Heart right ventricle (tissue), 16 donors: ENCODE results near the gene CDC27. TPM values are rescaled to one million over a fixed set of nuclear protein-coding genes. Genes with fewer than 3 reads are reported as not detected.

Experiments
- ATAC-seq, 8 donors: fragments of 200-7000 bp; cut with Tn5 transposase; one replicate each; pipeline ENCODE4 v1.9.1; 2020; ENCODE audit warnings: mild to moderate bottlenecking in 8 of 8, moderate library complexity in 8 of 8, moderate number of reproducible peaks in 1 of 8
- DNase-seq, 2 donors: peaks; one replicate each; pipeline ENCODE4 v3.0.0-alpha.2; 2020
- H3K27ac ChIP-seq, 10 donors: fragments of 200-600 bp; sonication (generic) in 2 of 10; one replicate each; pipeline versions ENCODE4 v1.5.0 to v1.8.0; 2020 to 2022; ENCODE audit warnings: mild to moderate bottlenecking in 3 of 10
- H3K27me3 ChIP-seq, 7 donors: fragments of 200-600 bp; one replicate each; pipeline ENCODE4 v1.8.0; 2021 to 2022; ENCODE audit warnings: mild to moderate bottlenecking in 2 of 7
- H3K36me3 ChIP-seq, 9 donors: fragments of 200-600 bp; sonication (generic) in 1 of 9; one replicate each; pipeline versions ENCODE4 v1.5.0 to v1.8.0; 2020 to 2022; ENCODE audit warnings: mild to moderate bottlenecking in 2 of 9
- H3K4me1 ChIP-seq, 9 donors: fragments of 200-600 bp; sonication (generic) in 1 of 9; one replicate each; pipeline versions ENCODE4 v1.5.0 to v1.8.0; 2020 to 2022; ENCODE audit warnings: mild to moderate bottlenecking in 4 of 9
- H3K4me3 ChIP-seq, 10 donors: fragments of 200-600 bp; sonication (generic) in 2 of 10; one replicate each; pipeline versions ENCODE4 v1.5.0 to v1.8.0; 2020 to 2022; ENCODE audit warnings: mild to moderate bottlenecking in 7 of 10, moderate library complexity in 2 of 10
- H3K9me3 ChIP-seq, 11 donors: fragments of 200-600 bp in 10 of 11; sonication (generic) in 2 of 11; one replicate each; pipeline versions ENCODE4 v1.5.0 to v1.8.0; 2013 to 2022; ENCODE audit warnings: mild to moderate bottlenecking in 2 of 11, control low read depth in 1 of 11, moderate library complexity in 1 of 11
- CTCF ChIP-seq, 9 donors: fragments of 200-600 bp; sonication (generic) in 2 of 9; IDR thresholded peaks; one replicate each; pipeline versions ENCODE4 v1.5.0 to v1.8.0; 2021 to 2022; ENCODE audit warnings: antibody characterized with exemption in 9 of 9, mild to moderate bottlenecking in 5 of 9, moderate library complexity in 1 of 9
- WGBS, 2 donors: extraction: QIAGEN DNeasy Blood & Tissue Kit; methylation state at CpG; one replicate each; pipeline ENCODE4 v1.1.7; 2013; ENCODE audit warnings: inconsistent platforms in 1 of 2; 5-methylcytosine and 5-hydroxymethylcytosine counted together
- intact Hi-C, 10 donors: fragments of 100-400 bp; cut with DNase I; formaldehyde crosslinking; loops; one replicate each; pipeline versions ENCODE4 v1.11.1 to v1.14.2; 2022
- polyA plus RNA-seq, 2 donors: library from polyadenylated mRNA; stranded (reverse); fragments of 200-250 nt; gene quantifications; one replicate each; pipeline ENCODE4 v1.2.3, GENCODE V29; 2013
- total RNA-seq, 10 donors: library from RNA; stranded (reverse); fragmentation: NEBNext Ultra II Directional in 3 of 10; extraction: Animal tissue kit (Norgen Biotek cat#: 25700) in 3 of 10; gene quantifications; one replicate each; pipeline versions ENCODE4 v1.2.1 to v1.2.4, GENCODE V29; 2021 to 2023
- donor health status: Arrhythmogenic right ventricular cardiomyopathy.
- donor health status: ischemic (EF 13 %, LVEDD 7.1; RV severe dilation, severe dysfunction).
- donor health status: healthy with polysubstance abuse.
- donor health status: DM: no; HTN: yes; CAD: no.
- donor health status: DM: no; HTN: no; CAD: no.
- donor health status: ischemic (EF 25% LVEDD 6.9; RV normal size, moderate dysfunction).
- donor health status: ischemic (EF 25% LVEDD 5.7; RV mildly dilated, moderate dysfunction).
- donor health status: healthy.
- donor health status: DM: yes; HTN: yes; CAD: no.
- donor health status: Ischemic cardiomyopathy.
- donor health status: ischemic (EF 35%, LVEDD 5.7; RV mildly dilated, moderate dysfunction).
- donor health status: nonischemic (EF 11% LVEDD 7.7; RV severe dilation, severe dysfunction).
- donor health status: DM: yes; HTN: yes; CAD: no.
- donor health status: PGD.
- donor health status: ischemic (EF 29% LVEDD 5.4; RV normal size, mild dysfunction).
- donor health status: nonischemic (EF 23%, LVEDD 6.1; RV moderate dilation, normal function).

Gene CDC27
- total and polyA plus RNA-seq, 12 donors, result 14.0 to 103 (median 79.7) TPM

GRCh38 chr17:47231334-47231733, 42.2 kb upstream of the CDC27 start:
- WGBS, 2 donors, result 74 to 96% methylated on average over 3 of the region's 3 CpGs
- intact Hi-C loops, result loop anchor here in 5 of 10 donors (2.0 to 10.0 kb wide), 3 partner anchors 83 to 383 kb away; no protein-coding TSS in a partner anchor
- Histone ChIP-seq H3K4me1 (peaks cover 0 to 24% (median 19%) of the 10 kb centered on the region in 9 donors), H3K9me3 (no peaks in the 10 kb centered on the region), H3K4me3 (no peak overlapping the region), H3K27me3 (no peaks in the 10 kb centered on the region), H3K27ac (no peak overlapping the region), H3K36me3 (no peaks in the 10 kb centered on the region)
- no peak for TF ChIP-seq CTCF (IDR thresholded peaks at IDR 0.05)
- no peak for DNase-seq
- no peak for ATAC-seq

DNA sequence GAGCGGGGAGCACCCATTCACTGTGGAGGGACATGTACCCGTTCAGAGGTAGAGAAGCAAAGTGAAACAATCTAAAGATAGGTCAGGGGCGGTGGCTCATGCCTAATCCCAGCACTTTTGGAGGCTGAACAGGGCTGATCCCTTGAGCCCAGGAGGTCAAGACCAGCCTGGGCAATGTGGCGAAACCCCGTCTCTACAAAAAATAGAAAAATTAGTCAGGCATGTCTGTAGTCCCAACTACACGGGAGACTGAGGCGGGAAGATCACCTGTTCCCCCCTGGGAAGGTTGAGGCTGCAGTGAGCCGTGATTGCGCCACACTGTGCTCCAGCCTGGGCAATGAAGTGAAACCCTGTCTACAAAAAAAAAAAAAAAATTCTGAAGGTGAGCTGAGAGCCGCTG, 41.8 kb upstream of the CDC27 start:
- intact Hi-C loops, result loop anchor here in 5 of 10 donors (1.0 to 10.0 kb wide), 4 partner anchors 84 to 384 kb away; no protein-coding TSS in a partner anchor
- ATAC-seq, result no peak
- no peak for TF ChIP-seq CTCF (IDR thresholded peaks at IDR 0.05)

DNA sequence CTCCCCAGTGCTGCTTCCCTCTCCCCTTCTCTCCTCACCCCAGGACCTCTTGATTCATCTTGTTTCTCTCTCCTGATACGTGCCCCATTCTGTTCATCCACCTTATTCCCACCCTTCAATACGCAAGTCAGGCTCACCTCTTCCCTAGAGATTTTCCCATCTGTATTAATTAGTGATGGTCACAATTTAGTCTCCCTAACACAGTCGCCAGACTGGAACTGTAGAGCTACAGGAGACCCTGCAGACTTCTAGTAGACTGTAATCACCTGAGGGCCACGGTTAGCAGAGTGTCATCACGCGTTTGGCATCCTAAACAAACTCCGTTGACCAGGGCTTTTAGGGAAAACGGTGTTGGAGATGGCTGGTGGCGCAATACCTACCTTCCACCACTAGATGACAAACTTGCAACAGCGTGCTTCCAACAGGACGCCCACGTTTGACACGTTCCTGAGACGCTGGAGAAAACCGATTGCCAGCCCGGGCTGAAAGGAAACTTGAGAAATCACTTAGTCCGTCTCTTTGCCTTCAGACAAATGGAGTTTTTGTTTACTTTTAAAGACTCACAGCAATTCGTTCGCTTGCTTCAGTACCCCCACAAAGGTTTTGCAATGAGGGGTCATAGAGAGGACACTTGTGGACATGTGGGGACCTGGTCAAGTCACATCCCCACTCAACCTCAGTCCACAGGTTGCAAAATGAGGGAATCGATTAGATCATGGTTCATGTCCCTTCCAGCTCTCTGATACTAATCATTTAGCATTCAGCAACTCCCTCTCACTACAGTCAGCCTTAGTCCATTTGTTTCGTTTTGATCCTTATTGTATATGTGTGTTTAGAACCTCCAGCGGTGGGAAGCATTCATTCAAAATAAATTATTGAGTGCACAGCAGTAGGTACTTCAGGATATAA, 40.7 kb upstream of the CDC27 start:
- DNase-seq (peak; percentile 68 to 91), ATAC-seq (peak; percentile 71 to 85 (median 79))
- intact Hi-C loops, result loop anchor here in 7 of 10 donors (1.0 to 10.0 kb wide), 6 partner anchors 47 to 385 kb away; no protein-coding TSS in a partner anchor
- Histone ChIP-seq H3K27ac (peak overlapping the region in 5 of 10 donors; percentile 39 to 64 (median 42)), H3K4me1 (peaks cover 13 to 39% (median 34%) of the 10 kb centered on the region in 9 donors), H3K4me3 (peak overlapping the region in 6 of 10 donors; percentile 9 to 39 (median 28)), H3K36me3 (no peaks in the 10 kb centered on the region), H3K9me3 (no peaks in the 10 kb centered on the region), H3K27me3 (no peaks in the 10 kb centered on the region)
- TF ChIP-seq CTCF (IDR thresholded peaks at IDR 0.05), result peak; percentile 96 to 100 (median 99)
- 12 to 13% methylated on average over 22 of the region's 22 CpGs for WGBS, 2 donors

More for the DNA sequence above, 41.8 kb upstream of the CDC27 start:
- Histone ChIP-seq H3K27ac (no peak overlapping the region), H3K9me3 (no peaks in the 10 kb centered on the region), H3K27me3 (no peaks in the 10 kb centered on the region), H3K4me3 (no peak overlapping the region), H3K36me3 (no peaks in the 10 kb centered on the region), H3K4me1 (peaks cover 4 to 28% (median 23%) of the 10 kb centered on the region in 9 donors)
- DNase-seq, result no peak
- 92 to 94% methylated on average over 10 of the region's 10 CpGs for WGBS, 2 donors

DNA sequence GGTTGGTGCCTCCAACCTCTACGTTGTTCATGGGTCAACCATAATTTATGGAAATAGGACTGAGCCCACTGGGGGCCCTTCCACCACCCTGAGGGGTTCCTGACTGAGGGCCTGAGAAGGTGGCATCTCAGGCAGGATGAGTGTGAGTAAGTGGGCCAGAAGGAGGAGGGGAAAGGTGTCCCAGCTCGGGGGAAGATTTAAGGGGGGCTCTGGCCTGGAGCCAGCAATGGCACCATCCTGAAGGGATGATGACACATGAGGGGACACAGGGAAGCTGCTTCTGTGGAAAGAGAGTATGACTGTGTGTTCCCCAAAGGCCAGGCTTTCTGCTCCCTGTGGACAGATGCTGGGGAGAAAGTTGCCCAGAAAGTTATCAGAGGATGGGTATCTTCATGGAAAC, 38.8 kb upstream of the CDC27 start:
- Histone ChIP-seq H3K27me3 (no peaks in the 10 kb centered on the region), H3K4me1 (peaks cover 24 to 58% (median 43%) of the 10 kb centered on the region in 9 donors), H3K36me3 (no peaks in the 10 kb centered on the region), H3K27ac (peak overlapping the region in 2 of 10 donors; percentile 8 to 97), H3K9me3 (no peaks in the 10 kb centered on the region), H3K4me3 (no peak overlapping the region)
- ATAC-seq (no peak), DNase-seq (no peak)
- whole genome bisulfite sequencing, 2 donors, result 78 to 90% methylated on average over 2 of the region's 2 CpGs
- intact Hi-C loops, result loop anchor here in 2 of 10 donors (2.0 to 10.0 kb wide), 2 partner anchors 49 to 53 kb away; no protein-coding TSS in a partner anchor
- TF ChIP-seq CTCF (IDR thresholded peaks at IDR 0.05), result no peak
